Thoracic aorta (tissue), 2 donors: ENCODE measurements around the gene ZNF93. TPM values are rescaled to one million over a fixed set of nuclear protein-coding genes. Genes with fewer than 3 reads are reported as not detected.

Experiments
- ATAC-seq: fragments of 150-250 bp; one replicate; pipeline ENCODE4 v1.8.0; 2017; ENCODE audit warnings: low read depth; ENCODE audit not compliant: insufficient number of reproducible peaks, low FRiP score
- DNase-seq: peaks from one replicate; pipeline ENCODE4 v3.0.0-alpha.2; 2020; ENCODE audit warnings: low spot score
- H3K27ac ChIP-seq, 2 donors: fragments of 200-600 bp; sonication (generic); 1 replicate in 1 of 2; 2 replicates in 1 of 2; pipeline ENCODE4 v1.5.1; 2016; ENCODE audit warnings: mild to moderate bottlenecking in 2 of 2, moderate library complexity in 2 of 2
- H3K27me3 ChIP-seq: fragments of 200-600 bp; sonication (generic); replicated peaks from 2 replicates; pipeline ENCODE4 v1.6.0; 2016; ENCODE audit warnings: mild to moderate bottlenecking; ENCODE audit not compliant: insufficient read depth
- H3K36me3 ChIP-seq: fragments of 200-600 bp; sonication (generic); one replicate; pipeline ENCODE4 v1.5.1; 2016
- H3K4me1 ChIP-seq, 2 donors: fragments of 200-600 bp; sonication (generic); 1 replicate in 1 of 2; 2 replicates in 1 of 2; pipeline versions ENCODE4 v1.5.1 to v1.6.0; 2016; ENCODE audit warnings: low read depth in 2 of 2, mild to moderate bottlenecking in 1 of 2; ENCODE audit not compliant: control insufficient read depth in 1 of 2
- H3K4me3 ChIP-seq: fragments of 200-600 bp; sonication (generic); 2 replicates; pipeline ENCODE4 v1.5.1; 2016; ENCODE audit warnings: mild to moderate bottlenecking
- H3K9me3 ChIP-seq: fragments of 200-600 bp; sonication (generic); 2 replicates; pipeline ENCODE4 v1.5.1; 2016
- total RNA-seq, 2 donors: library from RNA; depleted of rRNA; stranded (reverse); fragments of >200 nt; gene quantifications; one replicate each; pipeline versions ENCODE4 v1.1.0 to v1.2.3, GENCODE V29; 2016
- TF ChIP-seq, protein P1 (sequence below): fragments of 200-600 bp; sonication (generic); IDR thresholded peaks from one replicate; pipeline ENCODE4 v1.5.1; 2019; ENCODE audit warnings: antibody characterized with exemption

The ZNF93 gene
- total RNA-seq, 2 donors from 2014 or later = 3.0 to 11.6 TPM

DNA sequence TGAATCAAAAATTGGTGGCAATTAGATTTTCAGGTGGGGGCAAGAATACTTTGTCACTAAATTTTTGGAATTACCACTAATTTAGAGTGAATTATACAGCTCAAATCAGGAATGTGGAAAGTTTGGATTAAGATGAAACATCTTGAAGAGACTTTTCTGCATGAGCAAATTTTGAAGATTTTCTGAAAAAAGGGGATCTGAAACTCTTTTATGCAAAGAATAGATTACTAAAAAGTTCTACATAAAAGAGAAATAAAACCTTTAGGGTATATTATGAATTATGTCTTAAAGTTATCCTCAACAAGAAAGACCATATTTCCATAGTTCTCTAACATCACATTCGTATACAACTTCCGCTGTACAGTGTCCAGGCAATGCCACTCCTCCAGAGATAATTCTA lies 36.7 kb downstream of the ZNF93 start:
- TF ChIP-seq, protein P1, sequence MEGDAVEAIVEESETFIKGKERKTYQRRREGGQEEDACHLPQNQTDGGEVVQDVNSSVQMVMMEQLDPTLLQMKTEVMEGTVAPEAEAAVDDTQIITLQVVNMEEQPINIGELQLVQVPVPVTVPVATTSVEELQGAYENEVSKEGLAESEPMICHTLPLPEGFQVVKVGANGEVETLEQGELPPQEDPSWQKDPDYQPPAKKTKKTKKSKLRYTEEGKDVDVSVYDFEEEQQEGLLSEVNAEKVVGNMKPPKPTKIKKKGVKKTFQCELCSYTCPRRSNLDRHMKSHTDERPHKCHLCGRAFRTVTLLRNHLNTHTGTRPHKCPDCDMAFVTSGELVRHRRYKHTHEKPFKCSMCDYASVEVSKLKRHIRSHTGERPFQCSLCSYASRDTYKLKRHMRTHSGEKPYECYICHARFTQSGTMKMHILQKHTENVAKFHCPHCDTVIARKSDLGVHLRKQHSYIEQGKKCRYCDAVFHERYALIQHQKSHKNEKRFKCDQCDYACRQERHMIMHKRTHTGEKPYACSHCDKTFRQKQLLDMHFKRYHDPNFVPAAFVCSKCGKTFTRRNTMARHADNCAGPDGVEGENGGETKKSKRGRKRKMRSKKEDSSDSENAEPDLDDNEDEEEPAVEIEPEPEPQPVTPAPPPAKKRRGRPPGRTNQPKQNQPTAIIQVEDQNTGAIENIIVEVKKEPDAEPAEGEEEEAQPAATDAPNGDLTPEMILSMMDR = no peak
- ATAC-seq = no peak
- no peaks in the 10 kb centered on the region for H3K27me3 ChIP-seq

DNA sequence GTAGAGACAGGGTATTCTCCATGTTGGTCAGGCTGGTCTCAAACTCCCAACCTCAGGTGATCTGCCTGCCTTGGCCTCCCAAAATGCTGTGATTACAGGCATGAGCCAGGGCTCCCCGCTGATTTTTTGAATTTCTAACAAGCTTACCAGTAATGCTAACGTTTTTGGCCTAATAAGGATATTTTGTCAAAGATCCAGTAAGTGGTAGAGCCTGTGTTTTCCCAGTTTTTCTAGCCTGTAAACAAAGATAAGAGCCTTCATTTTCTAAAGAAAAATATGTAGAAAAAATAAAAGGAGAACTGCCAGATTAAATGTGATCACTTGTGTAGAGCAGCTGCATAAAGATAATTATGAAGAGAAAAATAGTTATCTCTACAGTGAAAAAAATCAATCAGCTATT lies 37.7 kb downstream of the ZNF93 start:
- no peaks in the 10 kb centered on the region for H3K27me3 ChIP-seq
- TF ChIP-seq, protein P1 = no peak
- peaks cover 48% of the 10 kb centered on the region for H3K9me3 ChIP-seq
- H3K4me3 ChIP-seq = no peak overlapping the region
- H3K4me1 ChIP-seq = no peaks in the 10 kb centered on the region
- DNase-seq = no peak
- H3K27ac ChIP-seq = no peak overlapping the region
- ATAC-seq = no peak
- H3K36me3 ChIP-seq = peaks cover 6% of the 10 kb centered on the region

More for the DNA sequence above, 36.7 kb downstream of the ZNF93 start:
- DNase-seq = no peak
- no peak overlapping the region for H3K4me3 ChIP-seq
- H3K4me1 ChIP-seq = no peaks in the 10 kb centered on the region
- H3K27ac ChIP-seq = no peak overlapping the region
- H3K9me3 ChIP-seq = peaks cover 58% of the 10 kb centered on the region
- peaks cover 8% of the 10 kb centered on the region for H3K36me3 ChIP-seq

DNA sequence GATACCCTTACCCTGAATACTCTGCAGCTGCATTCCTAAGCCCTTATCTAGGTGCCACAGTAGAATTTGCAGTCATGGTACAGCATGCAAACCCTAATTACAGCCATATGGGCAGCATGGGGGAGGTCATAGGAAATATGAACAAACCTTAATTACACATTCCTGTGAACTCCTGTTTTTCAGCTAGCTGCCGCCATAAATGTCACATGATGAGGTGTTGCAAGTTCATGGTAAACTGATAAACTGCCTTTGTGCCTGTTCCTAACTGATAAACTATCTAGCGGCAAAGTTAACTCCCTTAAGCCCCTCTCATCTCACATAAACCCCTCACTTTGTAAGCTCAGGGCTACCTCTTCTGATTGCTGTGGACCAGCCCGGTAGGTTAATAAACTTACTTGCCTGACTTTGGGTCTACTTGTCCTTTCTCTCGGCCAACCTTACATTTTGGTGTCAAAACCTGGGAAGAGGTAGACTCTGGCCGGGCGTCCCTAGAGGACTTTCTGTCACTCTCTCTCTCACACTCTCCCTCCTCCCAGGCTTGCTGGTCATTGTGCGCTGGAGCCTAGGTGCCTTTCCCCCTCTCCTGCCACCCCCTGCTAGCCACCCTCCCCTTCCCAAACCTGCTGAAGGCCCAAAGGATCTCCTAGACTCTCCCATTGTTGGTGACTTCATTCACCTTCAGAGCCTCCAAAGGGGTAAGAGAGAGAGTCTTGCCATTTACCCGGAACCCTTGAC lies 43.3 kb downstream of the ZNF93 start:
- no peak overlapping the region for H3K27ac ChIP-seq
- TF ChIP-seq, protein P1 = no peak
- ATAC-seq (no peak), DNase-seq (no peak)
- H3K36me3 ChIP-seq = no peaks in the 10 kb centered on the region
- peaks cover 8% of the 10 kb centered on the region for H3K9me3 ChIP-seq
- H3K4me3 ChIP-seq = no peak overlapping the region
- no peaks in the 10 kb centered on the region for H3K4me1 ChIP-seq
- no peaks in the 10 kb centered on the region for H3K27me3 ChIP-seq

DNA sequence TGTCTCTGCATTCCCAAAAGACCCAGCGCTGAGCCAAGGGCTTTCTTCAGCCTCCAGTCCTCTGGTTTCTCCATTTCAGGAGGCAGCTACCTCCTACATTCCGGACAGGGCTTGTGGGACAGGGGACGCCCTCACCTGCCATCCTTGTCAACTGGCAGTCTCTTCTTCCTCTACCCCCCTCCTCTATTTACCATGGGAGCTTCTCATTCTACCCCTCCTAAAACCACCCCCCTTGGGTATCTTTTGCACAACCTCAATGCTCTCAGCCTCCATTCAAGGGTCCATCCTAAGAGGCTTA lies 43.8 kb downstream of the ZNF93 start:
- no peaks in the 10 kb centered on the region for H3K4me1 ChIP-seq
- no peak overlapping the region for H3K27ac ChIP-seq
- TF ChIP-seq, protein P1 = no peak
- H3K9me3 ChIP-seq = peaks cover 5% of the 10 kb centered on the region
- H3K27me3 ChIP-seq = no peaks in the 10 kb centered on the region
- DNase-seq (no peak), ATAC-seq (no peak)
- no peaks in the 10 kb centered on the region for H3K36me3 ChIP-seq
- no peak overlapping the region for H3K4me3 ChIP-seq

DNA sequence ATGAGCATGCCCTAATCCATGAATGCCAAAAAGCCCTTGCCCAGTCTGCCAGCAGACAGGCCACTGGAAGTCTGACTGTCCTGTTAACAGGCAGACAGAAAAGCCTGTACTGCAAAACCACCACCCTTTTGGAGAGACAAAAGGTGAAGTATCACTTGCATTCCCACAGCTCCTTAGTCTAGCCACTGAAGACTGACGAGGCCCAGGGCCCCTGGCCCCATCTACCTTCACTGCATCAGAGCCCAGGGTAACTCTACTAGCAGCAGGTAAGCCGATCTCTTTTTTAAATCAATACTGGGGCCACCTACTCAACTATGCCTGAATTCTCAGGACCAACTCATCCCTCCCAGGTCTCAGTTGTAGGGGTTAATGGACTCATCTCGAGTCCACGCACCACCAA lies 45.5 kb downstream of the ZNF93 start:
- no peak for ATAC-seq

More for the DNA sequence above, 45.5 kb downstream of the ZNF93 start:
- TF ChIP-seq, protein P1 = no peak
- no peak overlapping the region for H3K4me3 ChIP-seq
- H3K27ac ChIP-seq = no peak overlapping the region
- DNase-seq = no peak
- H3K36me3 ChIP-seq = no peaks in the 10 kb centered on the region
- H3K4me1 ChIP-seq = no peaks in the 10 kb centered on the region
- no peaks in the 10 kb centered on the region for H3K9me3 ChIP-seq
- no peaks in the 10 kb centered on the region for H3K27me3 ChIP-seq
